Measurements from ENCODE around the gene OXGR1. TPM values are rescaled to one million over a fixed set of nuclear protein-coding genes. Genes with fewer than 3 reads are reported as not detected.

Gene OXGR1
- total RNA-seq, 4 donors from 2014 or later: not detected

DNA sequence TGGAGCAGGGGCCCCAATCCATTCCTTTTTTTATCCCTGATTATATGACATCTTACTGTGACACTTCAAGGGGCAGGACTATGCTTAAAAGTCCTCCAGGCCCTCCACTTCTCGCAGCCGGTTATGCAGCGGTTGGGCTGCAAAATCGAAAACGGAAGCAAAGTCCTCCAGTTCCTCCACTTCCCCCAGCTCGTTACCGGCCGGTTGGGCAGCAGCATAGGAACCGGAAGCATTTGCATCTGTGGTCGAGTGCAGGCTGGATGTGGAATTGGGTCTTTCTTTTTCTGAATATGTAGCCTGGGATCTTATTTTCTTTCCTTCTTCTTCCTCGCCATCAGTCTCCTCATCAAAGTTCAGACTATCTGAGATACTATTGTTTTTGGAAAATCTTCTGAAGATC is 46.1 kb downstream of the OXGR1 start:
- Histone ChIP-seq H3K27ac (no peak overlapping the region), H3K4me1 (no peaks in the 10 kb centered on the region), H3K9me3 (no peaks in the 10 kb centered on the region), H3K36me3 (no peaks in the 10 kb centered on the region), H3K4me3 (no peak overlapping the region), H3K27me3 (no peaks in the 10 kb centered on the region)
- DNase-seq (ENCODE audit: low spot score in 2 of 2): no peak
- no peak for TF ChIP-seq EP300 (IDR thresholded peaks at IDR 0.05)
- no peak for TF ChIP-seq POLR2A (IDR thresholded peaks at IDR 0.05)
- TF ChIP-seq, protein P1, sequence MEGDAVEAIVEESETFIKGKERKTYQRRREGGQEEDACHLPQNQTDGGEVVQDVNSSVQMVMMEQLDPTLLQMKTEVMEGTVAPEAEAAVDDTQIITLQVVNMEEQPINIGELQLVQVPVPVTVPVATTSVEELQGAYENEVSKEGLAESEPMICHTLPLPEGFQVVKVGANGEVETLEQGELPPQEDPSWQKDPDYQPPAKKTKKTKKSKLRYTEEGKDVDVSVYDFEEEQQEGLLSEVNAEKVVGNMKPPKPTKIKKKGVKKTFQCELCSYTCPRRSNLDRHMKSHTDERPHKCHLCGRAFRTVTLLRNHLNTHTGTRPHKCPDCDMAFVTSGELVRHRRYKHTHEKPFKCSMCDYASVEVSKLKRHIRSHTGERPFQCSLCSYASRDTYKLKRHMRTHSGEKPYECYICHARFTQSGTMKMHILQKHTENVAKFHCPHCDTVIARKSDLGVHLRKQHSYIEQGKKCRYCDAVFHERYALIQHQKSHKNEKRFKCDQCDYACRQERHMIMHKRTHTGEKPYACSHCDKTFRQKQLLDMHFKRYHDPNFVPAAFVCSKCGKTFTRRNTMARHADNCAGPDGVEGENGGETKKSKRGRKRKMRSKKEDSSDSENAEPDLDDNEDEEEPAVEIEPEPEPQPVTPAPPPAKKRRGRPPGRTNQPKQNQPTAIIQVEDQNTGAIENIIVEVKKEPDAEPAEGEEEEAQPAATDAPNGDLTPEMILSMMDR (IDR thresholded peaks at IDR 0.05): no peak
- WGBS, 2 donors: 91 to 95% methylated on average over 11 of the region's 11 CpGs

DNA sequence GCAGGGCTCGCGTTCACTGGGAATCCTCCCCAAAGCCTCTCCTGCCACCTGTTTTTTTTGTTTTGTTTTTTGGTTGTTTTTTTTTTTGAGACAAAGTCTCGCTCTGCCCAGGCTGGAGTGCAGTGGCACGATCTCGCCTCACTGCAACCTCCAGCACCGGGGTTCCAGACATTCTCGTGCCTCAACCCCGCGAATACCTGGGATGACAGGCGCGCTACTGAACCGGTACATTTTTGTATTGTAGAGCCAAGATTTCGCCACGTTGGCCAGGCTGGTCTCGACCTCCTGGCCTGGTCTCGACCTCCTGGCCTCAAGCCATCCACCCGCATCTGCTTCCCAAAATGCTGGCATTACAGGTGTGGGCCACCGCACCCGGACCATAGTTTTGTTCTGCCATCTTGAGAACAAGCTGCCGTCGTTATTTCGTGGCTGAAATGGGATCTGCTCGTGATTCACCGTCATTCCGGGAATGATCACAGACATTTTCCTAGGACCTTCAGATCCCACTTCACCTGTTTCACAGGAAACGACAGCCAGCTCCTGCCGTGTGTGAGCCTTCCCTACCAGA is 46.8 kb downstream of the OXGR1 start:
- Histone ChIP-seq H3K9me3 (no peaks in the 10 kb centered on the region), H3K4me3 (no peak overlapping the region), H3K4me1 (no peaks in the 10 kb centered on the region), H3K36me3 (no peaks in the 10 kb centered on the region), H3K27me3 (no peaks in the 10 kb centered on the region), H3K27ac (no peak overlapping the region)
- no peak for DNase-seq (ENCODE audit: low spot score in 2 of 2)
- WGBS, 2 donors: 95% methylated on average over 27 of the region's 27 CpGs
- TF ChIP-seq, protein P1 (IDR thresholded peaks at IDR 0.05): no peak
- TF ChIP-seq POLR2A (IDR thresholded peaks at IDR 0.05) (no peak), EP300 (IDR thresholded peaks at IDR 0.05) (no peak)

DNA sequence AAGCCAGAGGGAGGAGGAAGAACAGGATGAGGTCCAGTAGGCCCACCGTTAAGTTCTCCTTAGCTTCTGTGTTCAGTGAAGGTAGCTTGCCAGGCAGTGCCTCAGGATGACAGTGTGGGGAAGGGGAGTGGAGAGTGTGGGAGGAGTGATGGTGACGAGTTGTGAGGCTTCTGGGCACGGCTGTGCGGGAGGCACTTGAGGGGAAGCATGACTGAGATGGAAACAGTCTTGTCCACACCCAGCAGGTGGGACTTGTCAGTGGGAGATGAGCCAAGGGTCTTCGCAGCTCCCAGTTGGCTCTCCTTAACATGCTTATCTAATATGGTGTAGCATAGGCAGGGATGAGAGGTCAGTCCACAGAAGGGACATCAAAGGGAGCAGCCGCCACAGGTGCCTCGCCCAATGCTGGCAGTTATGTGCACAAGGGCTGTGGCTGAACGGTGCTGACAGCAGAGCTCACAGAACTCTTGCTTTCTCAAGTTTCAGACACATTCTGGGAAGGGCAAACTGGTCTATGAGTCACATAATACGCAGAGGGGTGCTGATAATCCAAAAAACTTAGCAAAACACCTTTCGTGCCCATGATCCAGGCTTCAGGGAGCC is 47.5 kb downstream of the OXGR1 start:
- no peaks in the 10 kb centered on the region for H3K4me1 ChIP-seq
- no peaks in the 10 kb centered on the region for H3K9me3 ChIP-seq
- no peak overlapping the region for H3K27ac ChIP-seq
- no peak overlapping the region for H3K4me3 ChIP-seq
- no peak for TF ChIP-seq POLR2A (IDR thresholded peaks at IDR 0.05)
- no peak for TF ChIP-seq EP300 (IDR thresholded peaks at IDR 0.05)
- TF ChIP-seq, protein P1 (IDR thresholded peaks at IDR 0.05): no peak
- DNase-seq (ENCODE audit: low spot score in 2 of 2): no peak
- H3K27me3 ChIP-seq: no peaks in the 10 kb centered on the region
- 75% methylated on average over 10 of the region's 10 CpGs for WGBS, 2 donors
- no peaks in the 10 kb centered on the region for H3K36me3 ChIP-seq

DNA sequence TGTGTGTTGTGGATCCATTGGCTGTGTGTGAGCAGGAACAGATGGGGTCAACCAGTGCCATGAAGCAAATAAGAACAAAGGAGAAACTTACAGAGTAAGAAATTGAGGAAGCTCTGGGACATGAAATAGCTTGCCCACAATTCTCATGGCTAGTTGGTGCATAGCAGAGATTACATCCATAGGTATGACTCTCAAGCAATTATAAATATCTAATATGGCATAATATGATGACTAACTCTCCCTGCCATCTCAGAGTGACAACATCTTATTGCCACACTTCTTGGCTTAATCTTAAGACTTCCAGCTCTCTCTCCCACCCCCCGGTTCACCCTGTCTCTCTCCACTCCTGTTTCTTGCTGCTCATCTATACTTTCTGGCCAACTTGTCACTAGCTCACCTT is 53.3 kb downstream of the OXGR1 start:
- Histone ChIP-seq H3K27ac (no peak overlapping the region), H3K27me3 (no peaks in the 10 kb centered on the region), H3K9me3 (no peaks in the 10 kb centered on the region), H3K36me3 (no peaks in the 10 kb centered on the region), H3K4me3 (no peak overlapping the region), H3K4me1 (no peaks in the 10 kb centered on the region)
- WGBS, 2 donors: 91 to 96% methylated on average over 1 of the region's 1 CpG
- TF ChIP-seq EP300 (IDR thresholded peaks at IDR 0.05) (no peak), POLR2A (IDR thresholded peaks at IDR 0.05) (no peak)
- TF ChIP-seq, protein P1 (IDR thresholded peaks at IDR 0.05): no peak
- DNase-seq (ENCODE audit: low spot score in 2 of 2): no peak

DNA sequence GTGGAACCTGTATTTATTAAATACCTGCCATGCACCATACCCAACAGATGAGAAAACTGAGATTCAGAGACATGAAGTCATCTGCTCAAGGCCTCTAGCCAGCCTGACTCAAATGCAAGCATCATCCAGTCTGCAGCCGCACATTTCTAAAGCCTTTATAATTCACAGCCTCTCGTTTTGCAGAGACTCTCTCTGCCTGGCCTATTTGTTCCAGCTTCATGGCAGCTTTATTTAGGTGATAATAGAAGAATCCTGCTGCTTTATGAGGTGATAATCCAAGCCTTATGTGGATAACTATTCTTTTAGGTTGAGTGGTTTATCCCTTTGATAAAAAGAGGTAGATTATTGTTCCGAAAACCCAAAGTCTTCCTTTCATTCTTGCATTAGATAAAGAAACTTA is 58.4 kb downstream of the OXGR1 start:
- no peak for DNase-seq (ENCODE audit: low spot score in 2 of 2)
- no peaks in the 10 kb centered on the region for H3K27me3 ChIP-seq
- H3K9me3 ChIP-seq: no peaks in the 10 kb centered on the region
- no peaks in the 10 kb centered on the region for H3K4me1 ChIP-seq
- H3K36me3 ChIP-seq: no peaks in the 10 kb centered on the region
- H3K4me3 ChIP-seq: no peak overlapping the region
- TF ChIP-seq EP300 (IDR thresholded peaks at IDR 0.05): no peak
- no peak for TF ChIP-seq POLR2A (IDR thresholded peaks at IDR 0.05)
- no peak overlapping the region for H3K27ac ChIP-seq
- WGBS, 2 donors: 71 to 78% methylated on average over 3 of the region's 3 CpGs

Small RNA genes within 50 kb of the gene (small RNA-seq; reads per million reads assigned to genes)
- gene RN7SKP7: not detected

Other genes starting within 250 kb of the OXGR1 start
- gene MBNL2, start 227.9 kb upstream of the OXGR1 start, total RNA-seq: 100 to 1,000 TPM in 2 of 4 donors, 10 to 100 TPM in 2; 87.9 to 126 (median 95.5) TPM